Forelimb muscle (tissue), 1 donor: ENCODE data around the gene PPP4R3B. TPM values are rescaled to one million over a fixed set of nuclear protein-coding genes. Genes with fewer than 3 reads are reported as not detected.
"Not testable (repeated sequence)": the region's sequence is repeated elsewhere in the genome, so short reads cannot be mapped to it uniquely, and the experiment has no call there.

Experiments used
- DNase-seq: peaks from one replicate; pipeline ENCODE4 v3.0.0-alpha.2; 2013; ENCODE audit warnings: low read depth
- polyA plus RNA-seq: library from polyadenylated mRNA; unstranded; fragments of 120-200 nt; gene quantifications from one replicate; pipeline ENCODE4 v1.2.1, GENCODE V29; 2013; ENCODE audit not compliant: insufficient read length

The PPP4R3B gene
- polyA plus RNA-seq, 1 donor: 37.6 TPM

DNA sequence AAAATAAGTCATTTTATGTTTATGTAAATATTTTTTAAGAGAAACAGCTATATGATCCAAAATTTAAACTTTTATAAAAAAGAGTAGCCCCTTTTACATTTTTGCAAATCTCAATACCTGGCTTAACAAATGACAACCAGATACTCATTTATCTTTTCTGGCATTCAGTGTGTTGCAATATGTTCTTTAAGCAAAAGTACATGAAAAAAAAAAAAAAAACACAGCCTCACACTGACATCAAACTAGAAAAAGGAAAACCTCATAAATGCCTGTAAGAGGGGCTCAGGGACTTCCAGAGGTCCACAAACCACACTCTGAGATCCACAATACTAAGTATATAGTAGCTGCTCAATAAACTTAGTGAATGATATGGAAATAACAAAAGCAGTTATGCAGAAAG, 21.9 kb downstream of the PPP4R3B start:
- no peak for DNase-seq

DNA sequence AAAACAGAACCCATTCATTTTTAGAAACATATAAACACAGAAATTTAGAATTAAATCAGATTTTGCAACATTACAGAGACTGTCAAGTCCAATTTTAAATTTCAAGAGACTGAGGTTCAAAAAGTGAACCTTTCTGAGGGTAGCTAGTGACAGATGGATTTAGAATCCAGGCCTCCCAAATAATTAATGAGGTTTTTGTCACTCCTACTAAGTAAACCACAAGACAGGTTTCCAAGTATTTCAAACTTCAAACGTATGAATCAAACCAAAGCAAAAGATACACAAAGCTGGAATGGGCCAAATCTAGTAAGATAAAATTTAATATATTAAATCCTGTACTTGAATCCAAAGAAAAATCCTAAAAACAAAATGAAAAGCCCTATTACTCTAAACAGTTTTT, 25.3 kb downstream of the PPP4R3B start:
- no peak for DNase-seq

- DNase-seq: no peak
These were observed 26.5 kb downstream of the PPP4R3B start for GRCh38 chr2:55590810-55591440.

DNA sequence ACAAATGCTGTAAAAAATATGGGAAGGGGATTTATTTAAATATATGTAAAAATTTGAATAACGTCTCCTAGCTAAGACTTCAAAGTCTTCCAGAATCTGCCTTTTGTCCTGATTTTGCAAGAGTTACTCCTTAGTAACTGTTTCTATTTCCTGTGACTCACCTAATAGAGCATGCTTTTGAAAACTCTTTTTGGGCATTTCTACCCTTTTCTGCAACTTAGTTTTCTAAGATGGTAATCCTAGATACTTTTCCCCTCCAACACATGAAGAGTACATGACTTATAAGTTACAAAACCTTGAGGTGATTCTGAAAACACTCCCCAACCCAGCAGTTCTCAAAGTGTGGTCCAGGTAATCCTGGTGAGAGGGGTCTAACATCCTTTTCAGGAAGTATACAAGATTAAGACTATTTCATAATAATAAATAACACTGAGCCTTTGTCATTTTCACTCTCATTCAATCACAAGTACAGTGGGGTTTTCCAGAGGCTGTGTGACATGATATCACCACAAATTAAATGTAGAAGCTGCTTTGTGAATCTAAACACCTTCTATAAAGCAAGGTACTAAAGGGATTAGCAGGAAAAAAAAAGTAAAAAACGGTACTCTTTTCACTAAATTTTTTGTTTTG, 31.9 kb downstream of the PPP4R3B start:
- DNase-seq: no peak

- no peak for DNase-seq
These were observed 35.4 kb downstream of the PPP4R3B start for GRCh38 chr2:55581874-55582547.

- no peak for DNase-seq
These were observed 36.0 kb downstream of the PPP4R3B start for GRCh38 chr2:55581435-55581834.

DNA sequence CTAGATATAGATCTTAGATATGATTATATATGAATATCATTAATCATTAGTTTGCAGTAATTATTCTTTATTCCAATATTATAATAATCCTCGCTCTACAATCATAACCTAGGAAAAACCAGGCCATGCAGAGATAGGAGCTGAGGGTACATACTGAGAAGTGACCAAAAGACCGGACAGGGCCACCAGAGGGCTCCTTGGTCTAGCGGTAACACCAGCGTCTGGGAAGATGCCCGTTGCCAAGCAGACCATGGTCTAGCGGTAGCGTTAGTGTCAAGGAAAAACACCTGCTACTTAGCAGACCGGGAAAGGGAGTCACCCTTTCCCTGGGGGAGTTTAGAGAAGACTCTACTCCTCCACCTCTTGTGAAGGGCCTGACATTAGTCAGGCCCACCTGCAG, 48.4 kb downstream of the PPP4R3B start:
- not testable (repeated sequence) for DNase-seq

DNA sequence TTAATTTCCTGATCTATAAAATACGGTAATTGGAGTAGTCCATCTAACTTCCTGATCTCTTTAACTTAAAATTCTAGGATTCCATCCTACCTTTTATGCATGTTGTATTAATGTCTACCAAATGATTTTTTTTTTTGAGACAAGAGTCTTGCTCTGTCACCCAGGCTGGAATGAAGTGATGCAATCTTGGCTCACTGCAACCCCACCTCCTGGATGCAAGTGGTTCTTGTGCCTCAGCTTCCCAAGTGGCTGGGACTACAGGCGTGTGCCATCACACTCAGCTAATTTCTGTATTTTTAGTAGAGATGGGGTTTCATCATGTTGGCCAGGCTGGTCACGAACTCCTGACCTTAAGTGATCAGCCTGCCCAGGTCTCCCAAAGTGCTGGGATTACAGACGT, 50.1 kb downstream of the PPP4R3B start:
- DNase-seq: no peak

- no peak for DNase-seq
These were observed 51.8 kb downstream of the PPP4R3B start for GRCh38 chr2:55565613-55566012.

- DNase-seq: no peak
These were observed 56.6 kb downstream of the PPP4R3B start for GRCh38 chr2:55560855-55561254.

DNA sequence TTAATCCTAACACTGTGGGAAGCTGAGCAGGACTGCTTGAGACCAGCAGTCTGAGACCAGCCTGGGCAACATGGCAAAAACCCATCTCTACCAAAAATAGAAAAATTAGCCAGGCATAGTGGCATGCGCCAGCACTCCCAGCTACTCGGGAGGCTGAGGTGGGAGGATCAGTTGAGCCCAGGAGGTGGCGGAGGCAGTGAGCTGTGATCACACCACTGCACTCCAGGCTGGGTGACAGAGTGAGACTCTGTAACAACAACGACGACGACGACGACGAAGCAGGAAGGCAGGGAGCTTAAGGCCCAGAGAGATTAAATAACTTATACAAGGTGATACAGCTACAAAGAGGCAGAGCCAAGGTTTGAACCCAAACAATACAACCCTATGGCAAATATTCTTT, 60.6 kb downstream of the PPP4R3B start:
- no peak for DNase-seq

GRCh38 chr2:55555977-55556376, 61.4 kb downstream of the PPP4R3B start:
- DNase-seq: no peak

GRCh38 chr2:55553321-55553720, 64.1 kb downstream of the PPP4R3B start:
- DNase-seq: no peak

- DNase-seq: peak; percentile 5
These were observed 66.9 kb downstream of the PPP4R3B start for GRCh38 chr2:55550368-55551102.

- DNase-seq: not testable (repeated sequence)
These were observed 69.7 kb downstream of the PPP4R3B start for GRCh38 chr2:55547679-55548078.

GRCh38 chr2:55547001-55547400, 70.4 kb downstream of the PPP4R3B start:
- DNase-seq: no peak

DNA sequence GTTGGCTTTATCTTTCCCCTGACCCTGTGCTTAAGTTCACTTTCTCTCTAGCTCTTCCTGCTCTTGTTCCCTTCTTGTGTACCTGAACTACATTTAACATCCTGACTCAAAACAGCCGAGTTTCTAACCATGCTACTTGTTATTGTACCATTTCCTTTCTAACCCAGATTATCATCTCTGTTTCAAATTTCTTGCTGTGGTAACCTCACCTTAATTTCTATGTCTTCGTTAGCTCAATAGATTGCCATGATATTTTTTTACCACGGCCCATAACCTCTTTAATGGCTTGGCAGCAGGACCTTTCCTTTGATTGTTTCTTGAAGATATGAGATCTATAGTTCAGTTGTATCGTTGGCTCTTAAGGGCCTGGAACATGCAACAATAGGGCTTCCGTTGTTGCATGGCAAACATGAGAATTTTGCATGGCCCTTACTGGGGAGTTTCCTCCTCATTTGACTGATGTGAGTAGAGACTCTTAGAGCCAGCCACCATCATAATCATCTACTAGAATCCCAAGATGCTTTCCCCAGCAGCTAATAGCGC, 86.8 kb downstream of the PPP4R3B start:
- DNase-seq: no peak

DNA sequence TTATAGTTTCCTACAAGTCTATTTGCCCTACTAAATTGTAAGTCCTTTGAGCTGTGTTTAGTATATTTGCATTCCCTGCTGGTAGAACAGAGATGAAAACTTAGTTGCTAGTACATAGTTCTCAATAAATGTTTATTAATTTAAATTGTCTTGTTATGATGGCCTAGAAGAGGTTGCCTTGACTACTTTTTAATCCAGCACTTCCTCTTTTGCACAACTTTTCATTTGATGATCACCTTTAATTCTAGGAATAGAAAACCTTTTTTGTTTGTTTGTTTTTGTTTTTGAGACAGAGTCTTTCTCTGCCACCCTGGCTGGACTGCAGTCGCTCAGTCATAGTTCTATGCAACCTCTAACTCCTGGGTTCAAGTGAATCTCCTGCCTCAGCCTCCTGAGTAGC, 91.2 kb downstream of the PPP4R3B start:
- DNase-seq: no peak

- DNase-seq: no peak
These were observed 92.5 kb downstream of the PPP4R3B start for GRCh38 chr2:55524884-55525437.

- no peak for DNase-seq
These were observed 97.2 kb downstream of the PPP4R3B start for GRCh38 chr2:55519938-55520885.

GRCh38 chr2:55518841-55519165, 98.6 kb downstream of the PPP4R3B start:
- DNase-seq: no peak
